Measurements from ENCODE around the gene APOA5.
"Not testable (repeated sequence)": the region's sequence is repeated elsewhere in the genome, so short reads cannot be mapped to it uniquely, and the experiment has no call there.

The APOA5 gene

GRCh38 chr11:116827461-116827860 is 35.8 kb upstream of the APOA5 start:
- DNase-seq = no peak

GRCh38 chr11:116826751-116827431 is 35.2 kb upstream of the APOA5 start:
- no peak for DNase-seq

GRCh38 chr11:116825854-116826750 is 34.4 kb upstream of the APOA5 start:
- DNase-seq = no peak

- no peak for DNase-seq
Observed at GRCh38 chr11:116825434-116825833, 33.8 kb upstream of the APOA5 start.

GRCh38 chr11:116823031-116823843 is 31.6 kb upstream of the APOA5 start, which contains the start of gene APOA4:
TSS of gene APOA4 (minus strand) at chr11:116823304. CDS start at chr11:116823191, 113 bp downstream.
- no peak for DNase-seq

- no peak for DNase-seq
Observed at GRCh38 chr11:116822575-116822974, 30.9 kb upstream of the APOA5 start.

- DNase-seq = no peak
Observed at GRCh38 chr11:116821050-116821918, 29.6 kb upstream of the APOA5 start.

GRCh38 chr11:116819049-116819448 is 27.4 kb upstream of the APOA5 start:
- DNase-seq = no peak

- DNase-seq = no peak
Observed at GRCh38 chr11:116814502-116814901, 22.8 kb upstream of the APOA5 start.

- DNase-seq = no peak
Observed at GRCh38 chr11:116813781-116814471, 22.2 kb upstream of the APOA5 start.

GRCh38 chr11:116813170-116813569 is 21.5 kb upstream of the APOA5 start:
- no peak for DNase-seq

- no peak for DNase-seq
Observed at GRCh38 chr11:116812109-116812508, 20.4 kb upstream of the APOA5 start.

- no peak for DNase-seq
Observed at GRCh38 chr11:116811194-116811593, 19.5 kb upstream of the APOA5 start.

- DNase-seq = no peak
Observed at GRCh38 chr11:116808262-116809175, 16.8 kb upstream of the APOA5 start.

- no peak for DNase-seq
Observed at GRCh38 chr11:116807601-116808261, 16.1 kb upstream of the APOA5 start.

- no peak for DNase-seq
Observed at GRCh38 chr11:116804001-116804400, 12.3 kb upstream of the APOA5 start.

GRCh38 chr11:116801662-116802061 is 10.0 kb upstream of the APOA5 start:
- DNase-seq = not testable (repeated sequence)

GRCh38 chr11:116800610-116801009 is 8.9 kb upstream of the APOA5 start:
- no peak for DNase-seq

- DNase-seq = no peak
Observed at GRCh38 chr11:116798368-116798767, 6.7 kb upstream of the APOA5 start.

- DNase-seq = no peak
Observed at GRCh38 chr11:116797816-116798215, 6.1 kb upstream of the APOA5 start.
